OCI-LY1 (cell line): ENCODE data around the gene LRRC2.
A peak's percentile ranks its signal among the peaks of the same experiment; 100 is the strongest.

Experiments used
- H2AFZ ChIP-seq: fragments of 200-600 bp; sonication (generic), shearing (Covaris generic); 2 replicates; pipeline ENCODE4 v1.6.0; 2014; ENCODE audit warnings: antibody characterized with exemption, mild to moderate bottlenecking, low read length
- H3F3A ChIP-seq: fragments of 200-600 bp; sonication (generic), shearing (Covaris generic); 2 replicates; pipeline ENCODE4 v1.6.0; 2014; ENCODE audit warnings: mild to moderate bottlenecking, antibody characterized with exemption, low read length, moderate library complexity; ENCODE audit not compliant: insufficient read depth
- H3K27ac ChIP-seq: fragments of 200-600 bp; sonication (generic); 2 replicates; pipeline ENCODE4 v1.5.1; 2014; ENCODE audit warnings: low read length, mixed run types, mild to moderate bottlenecking, low read depth; ENCODE audit not compliant: poor library complexity, severe bottlenecking
- H3K27me3 ChIP-seq: fragments of 200-600 bp; sonication (generic); 2 replicates; pipeline ENCODE4 v1.6.0; 2014; ENCODE audit warnings: antibody characterized with exemption, mild to moderate bottlenecking, low read length, moderate library complexity; ENCODE audit not compliant: insufficient read depth
- H3K36me3 ChIP-seq: fragments of 200-600 bp; sonication (generic); 2 replicates; pipeline ENCODE4 v1.6.1; 2014; ENCODE audit warnings: mild to moderate bottlenecking, antibody characterized with exemption, low read length, moderate library complexity, mixed read lengths; ENCODE audit not compliant: insufficient read depth
- H3K4me1 ChIP-seq: fragments of 200-600 bp; sonication (generic); 2 replicates; pipeline ENCODE4 v1.5.1; 2014; ENCODE audit warnings: mild to moderate bottlenecking, low read length, moderate library complexity; ENCODE audit not compliant: insufficient read depth, severe bottlenecking
- H3K4me2 ChIP-seq: fragments of 200-600 bp; sonication (generic), shearing (Covaris generic); 2 replicates; pipeline ENCODE4 v1.6.1; 2014; ENCODE audit warnings: low read length
- H3K4me3 ChIP-seq: fragments of 200-600 bp; sonication (generic); 2 replicates; pipeline ENCODE4 v1.5.1; 2014; ENCODE audit warnings: low read length, low read depth, mild to moderate bottlenecking, mixed read lengths; ENCODE audit not compliant: poor library complexity, severe bottlenecking
- H3K79me2 ChIP-seq: fragments of 200-600 bp; shearing (Covaris generic); 2 replicates; pipeline ENCODE4 v1.6.1; 2016; ENCODE audit warnings: mixed run types, low read length, mixed read lengths; ENCODE audit not compliant: insufficient read depth
- H3K9ac ChIP-seq: fragments of 200-600 bp; sonication (generic), shearing (Covaris generic); 2 replicates; pipeline ENCODE4 v1.6.1; 2014; ENCODE audit warnings: mild to moderate bottlenecking, low read length, mixed read lengths
- H3K9me2 ChIP-seq: fragments of 200-600 bp; sonication (generic), shearing (Covaris generic); 2 replicates; pipeline ENCODE4 v1.6.1; 2014; ENCODE audit warnings: low read depth, mild to moderate bottlenecking, low read length, mixed read lengths
- H3K9me3 ChIP-seq: fragments of 200-600 bp; shearing (Covaris generic); 2 replicates; pipeline ENCODE4 v1.6.1; 2014; ENCODE audit warnings: low read length, mixed read lengths
- H4K20me1 ChIP-seq: fragments of 200-600 bp; sonication (generic), shearing (Covaris generic); 2 replicates; pipeline ENCODE4 v1.6.0; 2016; ENCODE audit warnings: mild to moderate bottlenecking, low read length; ENCODE audit not compliant: insufficient read depth
- CTCF ChIP-seq: fragments of 200-600 bp; sonication (generic), shearing (Covaris generic); IDR thresholded peaks from 2 replicates; pipeline ENCODE4 v1.5.1; 2017; ENCODE audit warnings: mild to moderate bottlenecking, antibody characterized with exemption, low read length, moderate library complexity, mixed read lengths
- EZH2 ChIP-seq: fragments of 200-600 bp; sonication (generic), shearing (Covaris generic); IDR thresholded peaks from 2 replicates; pipeline ENCODE4 v1.8.0; 2017; ENCODE audit warnings: borderline replicate concordance, mixed run types, mild to moderate bottlenecking, antibody characterized with exemption, low read length, moderate library complexity, mixed read lengths

LRRC2 gene

GRCh38 chr3:46559091-46559704 lies 6.9 kb downstream of the LRRC2 start:
- Histone ChIP-seq H3K4me1 (peaks cover 8% of the 10 kb centered on the region), H3K27me3 (no peaks in the 10 kb centered on the region), H2AFZ (no peak overlapping the region), H3K9me3 (peaks cover 4% of the 10 kb centered on the region; the same call in 1 of the 2 replicates), H3K36me3 (no peaks in the 10 kb centered on the region), H3K27ac (no peak overlapping the region), H3K79me2 (no peaks in the 10 kb centered on the region), H3K9me2 (no peaks in the 10 kb centered on the region), H4K20me1 (no peaks in the 10 kb centered on the region), H3K4me3 (no peak overlapping the region), H3K4me2 (peak overlapping the region; percentile 89; the same call in 1 of the 2 replicates), H3F3A (no peaks in the 10 kb centered on the region), H3K9ac (no peak overlapping the region; the same call in 1 of the 2 replicates)
- TF ChIP-seq CTCF (no peak), EZH2 (no peak)

- Histone ChIP-seq H3K9ac (peak overlapping the region; percentile 53; the same call in 1 of the 2 replicates), H3K4me3 (peak overlapping the region; percentile 56), H3K27me3 (no peaks in the 10 kb centered on the region), H3K4me2 (peak overlapping the region; percentile 89), H4K20me1 (no peaks in the 10 kb centered on the region), H3K36me3 (no peaks in the 10 kb centered on the region), H3F3A (no peaks in the 10 kb centered on the region), H3K9me2 (no peaks in the 10 kb centered on the region), H2AFZ (peak overlapping the region; percentile 99), H3K79me2 (no peaks in the 10 kb centered on the region), H3K9me3 (peaks cover 4% of the 10 kb centered on the region; the same call in 1 of the 2 replicates), H3K27ac (no peak overlapping the region), H3K4me1 (peaks cover 8% of the 10 kb centered on the region)
- TF ChIP-seq CTCF, result peak; percentile 75
- no peak for TF ChIP-seq EZH2
Observed at GRCh38 chr3:46558184-46559043, 7.7 kb downstream of the LRRC2 start.

- H3K27me3 ChIP-seq, result no peaks in the 10 kb centered on the region
- H3K27ac ChIP-seq, result no peak overlapping the region
- TF ChIP-seq EZH2 (no peak), CTCF (no peak)
- no peaks in the 10 kb centered on the region for H4K20me1 ChIP-seq
- no peak overlapping the region for H3K4me3 ChIP-seq
- H3K9me3 ChIP-seq, result peaks cover 4% of the 10 kb centered on the region; the same call in 1 of the 2 replicates
- H3K79me2 ChIP-seq, result no peaks in the 10 kb centered on the region
- no peaks in the 10 kb centered on the region for H3K36me3 ChIP-seq
- H3K9me2 ChIP-seq, result no peaks in the 10 kb centered on the region
- H2AFZ ChIP-seq, result no peak overlapping the region
- no peak overlapping the region for H3K9ac ChIP-seq
- H3K4me1 ChIP-seq, result peaks cover 8% of the 10 kb centered on the region
- H3K4me2 ChIP-seq, result no peak overlapping the region
- no peaks in the 10 kb centered on the region for H3F3A ChIP-seq
Observed at GRCh38 chr3:46557814-46558183, 8.3 kb downstream of the LRRC2 start.
